ENCODE measurements around the gene BMPER. TPM values are rescaled to one million over a fixed set of nuclear protein-coding genes. Genes with fewer than 3 reads are reported as not detected.

Gene BMPER
- total and polyA plus RNA-seq, 3 donors from 2014 or later, result 1.7 to 2.8 (median 2.4) TPM

DNA sequence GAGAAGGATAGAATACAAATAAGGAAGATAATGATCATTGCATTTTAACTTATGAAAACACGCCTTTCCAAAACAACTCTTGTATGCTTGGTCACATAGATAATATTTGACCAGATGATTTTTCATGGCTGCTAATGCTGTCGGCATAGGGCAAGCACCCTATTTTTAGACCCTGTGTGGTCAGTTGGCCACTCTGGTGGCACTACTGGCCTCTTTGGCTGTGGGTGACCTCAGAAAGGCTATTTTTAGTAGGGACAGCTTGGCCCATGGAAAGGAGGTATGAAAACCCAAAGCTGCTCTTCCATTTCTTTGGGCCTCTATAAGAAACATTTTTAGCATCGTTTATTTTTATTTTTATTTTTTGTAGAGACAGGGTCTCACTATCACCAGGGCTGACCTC is 12.3 kb downstream of the BMPER start:
- no peak for TF ChIP-seq POLR2A (IDR thresholded peaks at IDR 0.05)
- TF ChIP-seq, protein P1, sequence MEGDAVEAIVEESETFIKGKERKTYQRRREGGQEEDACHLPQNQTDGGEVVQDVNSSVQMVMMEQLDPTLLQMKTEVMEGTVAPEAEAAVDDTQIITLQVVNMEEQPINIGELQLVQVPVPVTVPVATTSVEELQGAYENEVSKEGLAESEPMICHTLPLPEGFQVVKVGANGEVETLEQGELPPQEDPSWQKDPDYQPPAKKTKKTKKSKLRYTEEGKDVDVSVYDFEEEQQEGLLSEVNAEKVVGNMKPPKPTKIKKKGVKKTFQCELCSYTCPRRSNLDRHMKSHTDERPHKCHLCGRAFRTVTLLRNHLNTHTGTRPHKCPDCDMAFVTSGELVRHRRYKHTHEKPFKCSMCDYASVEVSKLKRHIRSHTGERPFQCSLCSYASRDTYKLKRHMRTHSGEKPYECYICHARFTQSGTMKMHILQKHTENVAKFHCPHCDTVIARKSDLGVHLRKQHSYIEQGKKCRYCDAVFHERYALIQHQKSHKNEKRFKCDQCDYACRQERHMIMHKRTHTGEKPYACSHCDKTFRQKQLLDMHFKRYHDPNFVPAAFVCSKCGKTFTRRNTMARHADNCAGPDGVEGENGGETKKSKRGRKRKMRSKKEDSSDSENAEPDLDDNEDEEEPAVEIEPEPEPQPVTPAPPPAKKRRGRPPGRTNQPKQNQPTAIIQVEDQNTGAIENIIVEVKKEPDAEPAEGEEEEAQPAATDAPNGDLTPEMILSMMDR (IDR thresholded peaks at IDR 0.05), result no peak
- WGBS, 2 donors, result 62 to 86% methylated on average over 3 of the region's 3 CpGs
- Histone ChIP-seq H3K27ac (no peak overlapping the region), H3K4me1 (no peaks in the 10 kb centered on the region), H3K27me3 (no peaks in the 10 kb centered on the region), H3K36me3 (ENCODE audit: low read depth, missing control alignments) (no peaks in the 10 kb centered on the region), H3K4me3 (no peak overlapping the region), H3K9me3 (no peaks in the 10 kb centered on the region)
- DNase-seq, result no peak
- intact Hi-C loops (cut with DNase I; ENCODE audit: low total_unique reads), result no loop called here

DNA sequence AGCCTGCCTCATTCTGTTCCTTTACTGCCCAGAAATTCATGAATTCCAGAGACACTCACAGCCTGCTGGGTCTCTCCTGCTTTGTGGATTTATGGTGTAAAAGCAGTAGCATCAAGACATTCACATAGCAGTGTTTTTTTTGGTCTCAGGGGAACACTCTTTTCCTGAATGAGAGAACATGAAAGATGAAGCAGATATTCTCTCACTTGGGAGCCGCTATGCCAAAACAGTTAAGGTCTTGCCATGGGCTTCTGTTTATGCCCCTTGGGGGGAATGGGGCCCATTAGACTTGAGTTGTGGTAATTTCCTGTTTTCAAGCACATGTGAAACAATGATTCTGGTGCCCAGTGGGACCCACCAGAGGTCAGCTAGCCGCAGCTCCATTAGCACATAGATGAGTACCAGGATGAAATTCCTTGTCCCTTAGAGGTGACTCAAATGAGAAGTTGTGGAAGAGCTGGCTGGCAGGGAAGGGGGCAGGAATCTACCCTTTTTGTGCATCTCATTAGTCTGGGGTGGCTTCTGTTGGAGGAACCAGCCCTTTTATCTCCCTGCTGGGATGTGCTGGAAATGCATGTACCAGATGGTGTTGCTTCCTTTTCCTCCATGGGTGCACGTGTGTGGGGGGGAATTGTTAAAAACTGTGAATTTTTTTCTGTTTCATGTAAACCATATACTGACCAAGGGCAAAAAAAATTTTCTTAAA is 13.3 kb downstream of the BMPER start:
- TF ChIP-seq POLR2A (IDR thresholded peaks at IDR 0.05), result no peak
- TF ChIP-seq, protein P1 (IDR thresholded peaks at IDR 0.05), result no peak
- no peaks in the 10 kb centered on the region for H3K27me3 ChIP-seq
- DNase-seq, result no peak
- no peak overlapping the region for H3K4me3 ChIP-seq
- intact Hi-C loops (cut with DNase I; ENCODE audit: low total_unique reads), result no loop called here
- no peaks in the 10 kb centered on the region for H3K36me3 ChIP-seq (ENCODE audit: low read depth, missing control alignments)
- no peaks in the 10 kb centered on the region for H3K9me3 ChIP-seq
- no peaks in the 10 kb centered on the region for H3K4me1 ChIP-seq
- H3K27ac ChIP-seq, result no peak overlapping the region
- 72 to 74% methylated on average over 3 of the region's 3 CpGs for WGBS, 2 donors

DNA sequence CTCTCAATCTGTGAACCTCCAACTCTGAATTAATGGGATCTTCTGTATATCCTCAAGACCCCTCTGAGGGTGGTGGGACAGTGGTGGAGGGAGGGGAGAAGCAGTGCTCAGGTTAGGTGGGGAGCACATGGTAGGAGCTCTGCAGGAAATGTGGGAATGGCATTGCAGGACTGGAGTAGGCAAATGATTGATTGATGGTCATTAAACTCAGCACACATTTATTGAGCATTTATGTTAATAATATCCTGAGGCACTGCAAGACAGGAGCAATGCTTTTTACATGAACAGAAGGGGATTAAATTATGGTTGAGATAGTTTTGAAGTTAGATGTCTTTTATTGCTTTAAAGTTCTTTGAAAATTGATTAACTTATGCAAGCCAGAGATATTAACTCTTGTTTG is 14.1 kb downstream of the BMPER start:
- no peak for TF ChIP-seq POLR2A (IDR thresholded peaks at IDR 0.05)
- TF ChIP-seq, protein P1 (IDR thresholded peaks at IDR 0.05), result no peak
- DNase-seq, result no peak
- Histone ChIP-seq H3K27me3 (no peaks in the 10 kb centered on the region), H3K4me3 (no peak overlapping the region), H3K9me3 (no peaks in the 10 kb centered on the region), H3K36me3 (ENCODE audit: low read depth, missing control alignments) (no peaks in the 10 kb centered on the region), H3K27ac (no peak overlapping the region), H3K4me1 (no peaks in the 10 kb centered on the region)
- intact Hi-C loops (cut with DNase I; ENCODE audit: low total_unique reads), result no loop called here

DNA sequence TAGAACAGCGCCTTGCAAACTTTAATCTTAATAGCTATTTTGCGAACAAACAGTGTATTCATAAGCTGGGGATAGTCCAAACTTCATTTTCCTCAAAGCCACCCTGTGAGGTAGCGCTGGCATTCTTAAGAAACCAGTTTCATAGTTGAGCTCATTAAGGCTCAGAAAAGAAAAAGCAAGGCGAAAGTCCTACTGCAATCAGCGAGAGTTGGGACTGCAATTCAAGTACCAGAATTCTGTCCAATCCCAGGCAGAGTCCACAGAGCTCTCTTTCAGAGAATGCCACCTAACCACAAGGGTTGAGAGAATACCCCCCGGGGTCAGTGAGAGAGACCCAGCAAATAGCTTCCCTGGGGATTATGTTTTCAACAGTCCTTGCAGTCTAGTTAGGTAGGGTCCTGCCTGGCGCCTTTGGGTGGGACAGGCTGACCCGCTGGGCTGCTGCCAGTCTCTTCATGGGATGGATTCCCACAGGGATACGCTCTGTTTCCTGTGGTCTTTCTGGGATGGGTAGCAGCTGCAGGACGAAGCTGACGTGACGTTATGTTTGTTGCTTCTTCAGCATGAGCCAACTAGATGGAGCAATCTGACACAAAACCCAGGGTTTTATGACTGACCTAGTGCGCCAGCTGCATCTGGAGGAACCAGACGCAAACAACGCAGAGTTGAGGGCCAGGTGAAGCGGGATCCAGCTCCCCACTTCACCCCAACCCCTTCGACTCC is 16.0 kb downstream of the BMPER start:
- TF ChIP-seq, protein P1 (IDR thresholded peaks at IDR 0.05), result no peak
- TF ChIP-seq POLR2A (IDR thresholded peaks at IDR 0.05), result no peak
- H3K9me3 ChIP-seq, result no peaks in the 10 kb centered on the region
- H3K4me1 ChIP-seq, result no peaks in the 10 kb centered on the region
- no peak for DNase-seq
- H3K27me3 ChIP-seq, result no peaks in the 10 kb centered on the region
- no peak overlapping the region for H3K27ac ChIP-seq
- intact Hi-C loops (cut with DNase I; ENCODE audit: low total_unique reads), result no loop called here
- no peaks in the 10 kb centered on the region for H3K36me3 ChIP-seq (ENCODE audit: low read depth, missing control alignments)
- WGBS, 2 donors, result 85% methylated on average over 14 to 17 of the region's 17 CpGs
- H3K4me3 ChIP-seq, result no peak overlapping the region

Measured in testis (tissue), 3 donors.